ENCODE data around the gene KIAA1671.

DNA sequence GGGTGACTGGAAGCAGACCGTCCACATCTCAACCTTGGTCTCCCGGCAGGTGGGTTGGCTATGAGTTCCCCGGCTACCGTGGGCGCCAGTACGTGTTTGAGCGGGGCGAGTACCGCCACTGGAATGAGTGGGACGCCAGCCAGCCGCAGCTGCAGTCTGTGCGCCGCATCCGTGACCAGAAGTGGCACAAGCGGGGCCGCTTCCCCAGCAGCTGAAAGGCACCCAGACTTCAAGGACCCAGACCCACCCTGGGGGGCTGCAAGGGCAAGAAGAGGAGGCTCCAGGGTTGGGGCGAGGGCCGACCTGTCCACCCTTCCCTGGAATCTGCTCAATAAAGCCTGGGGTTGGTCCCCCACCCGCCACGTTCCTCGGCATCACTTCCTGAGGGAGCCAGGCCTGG lies 254.5 kb downstream of the KIAA1671 start:
- TF ChIP-seq POLR2A (IDR thresholded peaks at IDR 0.05) (no peak), EP300 (IDR thresholded peaks at IDR 0.05) (no peak)
- TF ChIP-seq, protein P1, sequence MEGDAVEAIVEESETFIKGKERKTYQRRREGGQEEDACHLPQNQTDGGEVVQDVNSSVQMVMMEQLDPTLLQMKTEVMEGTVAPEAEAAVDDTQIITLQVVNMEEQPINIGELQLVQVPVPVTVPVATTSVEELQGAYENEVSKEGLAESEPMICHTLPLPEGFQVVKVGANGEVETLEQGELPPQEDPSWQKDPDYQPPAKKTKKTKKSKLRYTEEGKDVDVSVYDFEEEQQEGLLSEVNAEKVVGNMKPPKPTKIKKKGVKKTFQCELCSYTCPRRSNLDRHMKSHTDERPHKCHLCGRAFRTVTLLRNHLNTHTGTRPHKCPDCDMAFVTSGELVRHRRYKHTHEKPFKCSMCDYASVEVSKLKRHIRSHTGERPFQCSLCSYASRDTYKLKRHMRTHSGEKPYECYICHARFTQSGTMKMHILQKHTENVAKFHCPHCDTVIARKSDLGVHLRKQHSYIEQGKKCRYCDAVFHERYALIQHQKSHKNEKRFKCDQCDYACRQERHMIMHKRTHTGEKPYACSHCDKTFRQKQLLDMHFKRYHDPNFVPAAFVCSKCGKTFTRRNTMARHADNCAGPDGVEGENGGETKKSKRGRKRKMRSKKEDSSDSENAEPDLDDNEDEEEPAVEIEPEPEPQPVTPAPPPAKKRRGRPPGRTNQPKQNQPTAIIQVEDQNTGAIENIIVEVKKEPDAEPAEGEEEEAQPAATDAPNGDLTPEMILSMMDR (IDR thresholded peaks at IDR 0.05), result no peak
